ENCODE data around the gene ATP6V1C2. TPM values are rescaled to one million over a fixed set of nuclear protein-coding genes. Genes with fewer than 3 reads are reported as not detected.

ATP6V1C2 gene, protein sequence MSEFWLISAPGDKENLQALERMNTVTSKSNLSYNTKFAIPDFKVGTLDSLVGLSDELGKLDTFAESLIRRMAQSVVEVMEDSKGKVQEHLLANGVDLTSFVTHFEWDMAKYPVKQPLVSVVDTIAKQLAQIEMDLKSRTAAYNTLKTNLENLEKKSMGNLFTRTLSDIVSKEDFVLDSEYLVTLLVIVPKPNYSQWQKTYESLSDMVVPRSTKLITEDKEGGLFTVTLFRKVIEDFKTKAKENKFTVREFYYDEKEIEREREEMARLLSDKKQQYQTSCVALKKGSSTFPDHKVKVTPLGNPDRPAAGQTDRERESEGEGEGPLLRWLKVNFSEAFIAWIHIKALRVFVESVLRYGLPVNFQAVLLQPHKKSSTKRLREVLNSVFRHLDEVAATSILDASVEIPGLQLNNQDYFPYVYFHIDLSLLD
- total RNA-seq: 7.6 TPM

DNA sequence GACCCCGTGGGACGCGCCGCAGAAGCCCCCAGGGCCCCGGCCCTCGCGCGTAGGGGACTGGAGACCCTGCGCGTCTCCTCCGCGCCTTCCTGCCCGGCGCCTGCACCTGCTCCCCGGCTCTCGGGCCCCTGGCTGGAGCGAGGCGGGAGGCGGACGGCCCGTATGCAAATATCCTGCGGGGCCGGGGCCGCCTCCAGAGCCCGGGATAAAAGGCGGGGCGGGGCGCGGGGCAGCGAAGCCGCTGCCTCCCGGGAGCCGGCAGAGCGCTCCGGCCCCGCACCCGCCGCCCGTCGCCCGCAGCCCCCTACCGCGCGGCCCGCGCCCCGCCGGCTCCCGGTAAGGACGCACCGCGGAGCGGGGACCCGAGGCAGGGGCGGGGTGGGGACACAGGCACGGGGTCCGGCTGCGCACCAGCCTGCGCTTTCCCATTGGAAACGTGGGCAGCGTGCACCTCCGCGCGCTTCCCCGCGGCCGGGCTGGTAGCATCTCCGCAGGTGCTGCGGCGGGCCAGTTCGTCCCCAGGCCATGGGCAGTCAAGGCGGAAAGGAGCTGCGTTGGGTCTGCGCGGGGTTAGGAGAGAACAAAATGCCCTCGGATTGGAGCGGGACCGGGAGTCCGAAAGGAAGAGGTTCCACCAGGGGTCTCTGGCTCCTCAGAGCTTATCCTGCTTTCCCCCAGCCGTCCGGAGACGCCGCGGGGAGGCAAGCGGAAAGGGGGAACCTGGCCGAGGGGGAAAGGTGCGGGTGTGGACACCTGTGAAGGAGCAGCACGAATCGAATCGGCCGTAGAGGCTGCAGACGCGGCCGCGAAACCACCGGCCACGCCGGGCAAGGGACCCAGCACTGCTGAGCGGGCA, at the start of gene ATP6V1C2:
Gene ATP6V1C2, plus strand, starts transcription at position 235 of the 856 bp plus-strand sequence. CDS start 1,220 bp downstream, outside the sequence.

DNA sequence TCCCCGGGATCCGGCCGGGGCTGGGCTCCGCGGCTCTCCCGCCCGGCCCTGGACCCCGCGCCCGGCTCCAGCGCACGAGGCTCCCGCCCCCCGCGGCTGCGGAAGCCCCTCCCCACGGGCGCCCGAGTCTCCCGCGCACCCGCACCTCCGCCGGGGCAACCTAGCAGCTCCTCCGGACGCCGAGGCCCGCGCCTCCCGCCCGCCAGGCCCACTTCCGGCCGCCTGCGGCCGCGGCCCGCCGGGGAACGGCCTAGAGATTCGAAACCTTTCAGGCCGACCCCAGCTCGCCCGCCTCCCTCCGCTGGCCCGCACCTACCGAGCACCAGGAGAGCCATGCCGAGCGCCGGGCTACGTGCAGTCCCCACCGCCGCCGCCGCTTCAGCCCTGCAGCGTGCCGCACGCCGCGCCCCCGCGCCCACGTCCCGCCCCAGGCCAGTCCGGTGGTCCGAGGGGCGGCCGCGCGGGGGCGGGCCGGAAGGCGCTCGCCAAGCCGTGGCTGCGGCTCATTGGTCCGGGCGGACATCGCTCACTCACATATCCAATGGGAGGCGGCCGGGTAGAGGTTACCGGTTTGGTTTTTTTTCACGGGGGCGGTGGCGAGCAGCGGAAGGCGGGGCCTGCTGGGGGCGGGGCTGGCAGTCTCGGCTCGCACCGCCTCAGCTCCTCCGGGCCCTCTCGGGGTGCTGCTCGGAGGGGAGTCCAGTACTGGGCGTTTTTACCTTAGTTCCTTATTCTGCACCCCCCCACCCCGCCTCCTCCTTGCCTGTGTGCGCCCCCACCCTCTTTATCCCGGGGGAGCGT, 91.1 kb downstream of the ATP6V1C2 start, which contains the start of gene PDIA6:
Gene PDIA6, minus strand, starts transcription at position 424 of the 801 bp plus-strand sequence. Its CDS starts 89 bp downstream, at position 335.

Small RNAs within 50 kb of the gene (small RNA-seq; reads per million reads assigned to genes)
- gene RNU7-138P (ENCODE audit: low replicate concordance) (not detected), gene RNU7-176P (ENCODE audit: low replicate concordance) (not detected)

Other genes with a start within 250 kb of the ATP6V1C2 start
- 23.8 TPM for gene NOL10, start 31.7 kb upstream of the ATP6V1C2 start, total RNA-seq
- gene PDIA6, start 91.2 kb downstream of the ATP6V1C2 start, total RNA-seq: 166 TPM
- 0.70 TPM for gene KCNF1, start 190.3 kb downstream of the ATP6V1C2 start, total RNA-seq